HG03108 (cell line): ENCODE measurements around the gene CLIC5.

ENCODE experiments used
- ATAC-seq: cut with Tn5 transposase; IDR thresholded peaks from one replicate; pipeline ENCODE4 v1.9.1; 2021; ENCODE audit warnings: moderate library complexity; ENCODE audit not compliant: unreplicated experiment

Gene CLIC5

DNA sequence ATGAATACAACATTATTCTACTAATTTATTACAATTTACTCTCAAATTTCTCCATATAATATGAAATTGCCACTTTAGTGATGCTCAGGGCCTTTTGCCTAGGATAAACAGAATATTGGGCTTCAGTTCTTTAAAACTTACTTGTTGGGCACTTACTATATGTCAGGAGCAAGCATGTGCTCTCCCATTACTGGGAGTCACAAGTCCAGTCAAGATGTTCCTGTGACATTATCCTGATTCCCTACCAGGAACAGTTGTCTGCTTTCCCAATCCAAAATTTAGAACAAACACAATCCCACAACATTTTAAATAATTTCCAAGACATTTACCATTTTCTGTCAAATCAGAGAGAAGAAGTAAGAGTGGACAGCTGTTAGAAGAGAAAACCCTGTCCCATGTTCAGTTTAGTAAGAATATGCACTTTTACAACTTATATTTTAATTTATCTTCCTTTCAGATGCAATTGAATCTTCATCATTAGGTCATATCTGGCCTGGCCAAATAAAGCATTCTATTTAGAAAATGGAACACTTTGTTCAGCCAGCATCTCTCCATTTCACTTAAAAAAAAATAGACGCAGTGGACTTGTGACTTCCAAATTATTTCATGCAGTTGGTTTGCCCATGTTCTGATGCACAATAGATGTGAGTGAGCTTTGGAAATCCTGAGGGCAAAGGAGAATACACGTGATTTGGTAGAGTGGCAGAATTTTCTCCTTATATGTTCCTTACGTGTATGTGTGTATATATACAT lies 159.8 kb downstream of the CLIC5 start:
- no peak for ATAC-seq

DNA sequence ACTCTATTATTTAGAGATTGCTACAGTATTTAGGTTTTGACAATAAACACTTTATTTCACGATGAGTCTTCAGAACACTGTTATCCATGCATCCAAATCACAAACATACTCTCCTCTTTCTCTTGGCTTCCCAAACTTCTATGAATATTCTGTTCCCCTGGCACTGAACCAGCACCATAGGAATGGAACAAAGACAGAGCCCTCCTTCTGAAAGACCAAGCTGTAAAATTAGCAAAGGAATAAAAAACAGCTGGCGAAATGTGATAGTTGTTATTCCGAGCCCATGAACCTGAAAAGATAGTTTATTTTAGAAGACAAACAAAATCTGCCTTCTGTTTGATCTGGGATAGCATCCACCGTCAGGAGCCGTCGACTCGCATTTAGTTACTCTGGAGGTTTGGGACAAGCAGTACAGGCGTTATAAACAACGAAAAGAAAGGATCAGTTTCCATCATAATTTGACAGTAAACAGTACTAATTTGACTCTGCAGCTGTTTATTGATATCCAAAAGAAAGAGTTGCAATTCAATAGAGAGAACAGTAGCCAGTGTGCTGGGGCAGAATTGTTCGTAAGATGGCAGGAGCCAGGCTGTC lies 161.4 kb downstream of the CLIC5 start:
- no peak for ATAC-seq

DNA sequence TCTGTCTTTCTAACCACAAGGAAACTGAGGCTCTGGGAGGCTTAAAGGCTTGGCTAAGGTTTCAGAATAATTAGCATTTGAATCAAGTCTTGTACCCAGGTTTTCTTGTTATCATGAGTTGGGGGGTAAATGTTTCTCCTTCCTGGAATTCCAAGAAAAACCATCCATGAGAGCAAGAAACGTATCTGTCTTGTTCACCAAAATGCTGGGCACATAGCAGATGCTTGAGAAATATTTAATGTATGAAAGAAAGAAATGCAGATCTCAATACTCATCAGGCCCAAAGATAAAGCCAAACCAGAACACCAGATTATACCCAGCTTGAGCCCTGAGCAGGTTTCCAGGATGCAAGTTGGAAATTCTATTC lies 164.6 kb downstream of the CLIC5 start:
- ATAC-seq, result no peak

DNA sequence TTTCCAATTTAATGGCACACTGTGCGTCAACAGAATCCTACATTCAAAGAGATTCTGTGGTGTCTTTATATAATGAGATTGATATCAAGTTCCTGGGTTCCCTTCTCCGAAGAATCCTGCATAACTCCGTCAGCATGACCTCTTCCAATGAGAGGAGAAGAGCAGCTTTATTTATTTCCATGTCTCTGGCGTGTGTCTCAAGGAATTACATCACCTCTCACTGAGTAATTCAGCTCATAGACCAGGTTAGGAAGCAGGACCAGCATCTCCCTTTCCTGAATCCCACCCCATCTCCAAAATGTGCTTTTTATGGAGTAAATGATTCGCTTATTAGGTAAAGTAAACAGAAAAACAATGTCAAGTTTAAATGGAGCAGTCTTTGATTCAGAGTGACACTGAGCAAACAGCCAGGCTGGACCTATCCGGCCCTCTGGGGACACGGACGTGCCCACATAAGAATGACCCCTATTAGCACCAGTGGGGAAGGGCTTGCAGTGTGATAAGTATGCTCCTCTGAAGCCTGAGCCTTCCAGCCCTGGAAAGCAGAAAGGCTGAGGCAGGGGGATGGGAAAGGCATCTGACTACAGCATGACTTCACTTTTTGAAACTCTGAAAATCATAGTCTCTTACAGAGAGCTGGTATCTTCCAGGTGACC lies 165.2 kb downstream of the CLIC5 start:
- ATAC-seq, result no peak

DNA sequence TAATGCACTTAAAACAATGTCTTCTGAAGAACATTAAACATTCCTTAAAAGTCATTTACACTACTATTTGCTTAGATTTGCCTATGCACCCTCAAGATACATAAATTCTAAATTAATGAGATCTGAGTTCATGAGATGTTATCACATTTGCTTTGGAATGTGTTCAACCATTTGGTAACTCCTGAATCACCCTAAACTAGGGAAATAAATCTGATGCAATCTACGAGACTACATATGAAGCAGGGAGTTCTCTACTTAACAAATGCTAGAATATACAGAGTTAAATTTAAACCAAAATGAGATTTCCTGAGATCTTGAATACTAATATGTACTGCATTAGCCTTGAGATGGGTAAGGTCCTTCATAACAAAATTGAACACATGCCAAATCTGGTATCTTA lies 170.1 kb downstream of the CLIC5 start:
- ATAC-seq, result no peak

DNA sequence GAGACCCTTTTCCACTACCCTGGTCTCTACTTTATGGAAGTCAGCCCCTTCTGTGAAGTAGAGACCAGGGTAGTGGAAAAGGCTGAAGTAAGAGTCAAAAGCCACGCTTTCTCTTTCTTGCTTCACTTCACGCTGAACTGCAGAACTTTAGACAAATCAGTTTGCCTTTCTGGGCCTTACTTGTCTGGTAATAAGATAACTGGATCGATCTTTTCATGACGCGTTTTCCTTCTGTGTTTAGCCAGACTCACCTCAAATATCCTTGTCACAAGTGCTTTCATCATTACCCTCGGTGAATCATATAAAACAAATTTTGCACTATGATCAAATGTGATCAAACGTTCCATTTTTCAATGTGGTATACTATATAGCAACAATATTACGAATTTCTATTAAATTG lies 170.7 kb downstream of the CLIC5 start:
- ATAC-seq, result no peak

GRCh38 chr6:45843848-45844521 lies 171.7 kb downstream of the CLIC5 start:
- ATAC-seq, result no peak

DNA sequence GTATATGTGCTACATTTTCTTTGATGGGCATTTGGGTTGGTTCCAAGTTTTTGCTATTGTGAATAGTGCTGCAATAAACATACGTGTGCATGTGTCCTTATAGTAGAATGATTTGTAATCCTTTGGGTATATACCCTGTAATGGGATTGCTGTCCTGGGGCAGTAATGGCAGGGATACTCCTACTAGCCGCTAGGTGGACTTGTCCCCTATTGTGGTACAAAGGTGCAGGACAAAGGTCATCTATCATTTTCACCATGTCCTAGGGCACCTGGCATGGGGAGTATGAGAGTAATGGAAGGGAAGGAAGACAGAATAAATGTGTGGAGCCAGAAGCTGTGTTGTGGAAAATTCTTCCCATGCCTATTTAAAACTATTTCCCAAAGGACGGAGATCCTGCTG lies 174.6 kb downstream of the CLIC5 start:
- no peak for ATAC-seq

GRCh38 chr6:45838996-45839395 lies 176.7 kb downstream of the CLIC5 start:
- ATAC-seq, result no peak

GRCh38 chr6:45838451-45838850 lies 177.2 kb downstream of the CLIC5 start:
- no peak for ATAC-seq

DNA sequence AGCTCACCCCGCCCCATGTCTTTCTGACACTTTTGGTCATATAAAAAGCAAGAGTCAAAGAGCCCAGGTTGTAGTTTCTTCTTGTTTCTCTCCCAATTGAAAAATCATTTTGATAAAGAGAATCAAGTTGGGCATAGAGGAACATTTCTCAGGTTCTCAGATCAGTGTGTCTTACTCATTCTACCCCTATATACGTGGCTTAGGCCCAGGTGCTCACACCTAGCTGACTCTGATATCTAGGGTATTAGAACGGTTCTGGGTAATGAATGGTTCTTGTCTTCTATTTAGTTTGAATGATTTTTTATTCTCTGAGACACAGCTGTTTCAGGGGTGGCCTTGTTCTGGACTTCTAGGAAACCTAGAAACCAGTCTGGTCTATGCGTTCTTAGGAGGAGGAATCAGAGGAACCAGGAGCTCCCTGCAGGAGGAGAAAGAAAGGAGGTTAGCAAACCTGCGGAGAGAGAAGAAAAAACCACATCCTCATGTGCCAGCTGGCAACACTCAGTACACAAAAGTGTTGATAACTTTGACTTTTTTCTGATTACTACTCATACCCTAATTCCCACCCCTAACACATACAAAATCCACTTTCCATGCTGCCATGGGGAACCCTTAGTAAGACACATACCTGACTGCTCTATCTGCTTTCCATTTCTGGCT lies 178.0 kb downstream of the CLIC5 start:
- no peak for ATAC-seq

- ATAC-seq, result no peak
These were observed 178.7 kb downstream of the CLIC5 start for GRCh38 chr6:45836984-45837383.

- no peak for ATAC-seq
These were observed 179.2 kb downstream of the CLIC5 start for GRCh38 chr6:45836438-45836824.

- no peak for ATAC-seq
These were observed 179.8 kb downstream of the CLIC5 start for GRCh38 chr6:45835721-45836437.

DNA sequence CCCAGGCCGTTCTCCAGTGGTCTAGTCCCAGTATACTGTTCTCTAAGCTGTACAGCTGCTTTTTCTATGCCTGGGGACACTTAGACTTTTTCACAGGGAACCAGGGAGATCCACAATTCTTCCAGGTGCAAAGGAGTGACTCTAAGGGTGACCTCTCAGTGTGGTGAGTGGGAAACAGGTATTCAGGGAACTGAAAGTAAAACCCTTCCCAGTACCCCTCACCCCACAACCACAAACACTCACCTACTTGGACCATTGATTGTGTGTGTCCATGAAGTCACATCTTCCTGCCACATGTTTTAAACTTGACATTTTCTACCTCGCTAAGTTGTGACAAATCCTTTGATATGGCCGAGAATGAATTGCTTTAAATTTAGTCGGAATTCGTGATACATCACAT lies 183.6 kb downstream of the CLIC5 start:
- no peak for ATAC-seq
